GM10266 (cell line): ENCODE results near the gene PLD4.

Experiments
- DNase-seq: peaks from one replicate; pipeline ENCODE4 v3.0.0; 2012; ENCODE audit errors: extremely low spot score
- CTCF ChIP-seq: IDR thresholded peaks from 2 replicates; pipeline ENCODE4 v1.5.1; 2012; ENCODE audit warnings: mild to moderate bottlenecking, low read depth; ENCODE audit not compliant: control insufficient read depth, insufficient read depth; ENCODE audit errors: missing control alignments

The PLD4 gene

GRCh38 chr14:104928391-104929133, 3.9 kb downstream of the PLD4 start:
- no peak for DNase-seq
- TF ChIP-seq CTCF, result no peak

GRCh38 chr14:104929268-104930230, 4.9 kb downstream of the PLD4 start:
- DNase-seq, result no peak
- TF ChIP-seq CTCF, result no peak

GRCh38 chr14:104930526-104931303, 6.0 kb downstream of the PLD4 start:
- TF ChIP-seq CTCF, result no peak
- DNase-seq, result no peak

- no peak for DNase-seq
- TF ChIP-seq CTCF, result no peak
Measured at GRCh38 chr14:104931304-104931770, 6.7 kb downstream of the PLD4 start.

DNA sequence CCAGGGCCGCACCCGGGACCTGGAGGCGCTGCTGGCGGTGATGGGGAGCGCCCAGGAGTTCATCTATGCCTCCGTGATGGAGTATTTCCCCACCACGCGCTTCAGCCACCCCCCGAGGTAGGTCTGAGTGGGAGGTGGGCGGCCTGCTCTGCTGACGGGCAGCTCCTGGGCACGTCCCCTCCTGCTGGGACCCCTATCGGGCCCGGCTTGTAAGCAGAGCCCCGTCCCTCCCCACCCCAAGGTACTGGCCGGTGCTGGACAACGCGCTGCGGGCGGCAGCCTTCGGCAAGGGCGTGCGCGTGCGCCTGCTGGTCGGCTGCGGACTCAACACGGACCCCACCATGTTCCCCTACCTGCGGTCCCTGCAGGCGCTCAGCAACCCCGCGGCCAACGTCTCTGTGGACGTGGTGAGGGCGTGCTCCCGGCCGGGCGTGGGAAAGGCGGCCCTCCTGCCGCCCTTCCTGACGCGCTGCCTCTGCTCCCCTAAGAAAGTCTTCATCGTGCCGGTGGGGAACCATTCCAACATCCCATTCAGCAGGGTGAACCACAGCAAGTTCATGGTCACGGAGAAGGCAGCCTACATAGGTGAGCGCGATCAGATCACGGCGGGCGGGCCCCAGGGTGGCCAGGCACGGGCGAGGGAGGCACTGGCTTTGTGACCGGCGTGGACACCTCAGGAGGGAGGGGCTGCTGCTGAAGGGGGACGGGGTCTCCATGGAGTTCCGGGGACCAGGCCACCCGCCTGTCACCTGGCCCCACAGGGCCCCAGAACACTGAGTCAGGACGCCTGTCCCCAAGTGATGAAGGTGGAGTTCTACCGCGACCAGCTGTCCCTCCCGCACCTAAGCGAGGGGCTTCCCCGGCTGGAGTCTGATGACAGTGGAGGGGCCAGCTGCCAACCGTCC, 7.3 kb downstream of the PLD4 start:
- TF ChIP-seq CTCF, result no peak
- DNase-seq, result no peak
